Neural cell (in vitro differentiated cells): Measurements from ENCODE around the gene NBPF6. TPM values are rescaled to one million over a fixed set of nuclear protein-coding genes. Genes with fewer than 3 reads are reported as not detected.
"Not testable (repeated sequence)": the region's sequence is repeated elsewhere in the genome, so short reads cannot be mapped to it uniquely, and the experiment has no call there.

ENCODE experiments used
- H2AFZ ChIP-seq: fragments of 200-600, 300-800 bp; sonication (generic), shearing (Covaris generic); 2 replicates; pipeline ENCODE4 v1.6.0; 2014; ENCODE audit warnings: low read depth, mild to moderate bottlenecking, antibody characterized with exemption, low read length, moderate library complexity
- H3F3A ChIP-seq: fragments of 200-600 bp; shearing (Covaris generic); 2 replicates; pipeline ENCODE4 v1.6.1; 2016; ENCODE audit warnings: mild to moderate bottlenecking, moderate library complexity, mixed read lengths, antibody characterized with exemption, low read length; ENCODE audit not compliant: insufficient read depth, poor library complexity, severe bottlenecking
- H3K27ac ChIP-seq: fragments of 200-600, 300-800 bp; sonication (generic), shearing (Covaris generic); 2 replicates; pipeline ENCODE4 v1.5.1; 2014; ENCODE audit warnings: mild to moderate bottlenecking, low read length, moderate library complexity
- H3K27me3 ChIP-seq: fragments of 300-800, 200-600 bp; sonication (generic), shearing (Covaris generic); 2 replicates; pipeline ENCODE4 v1.6.0; 2014; ENCODE audit warnings: mild to moderate bottlenecking, low read depth, low read length, moderate library complexity; ENCODE audit not compliant: insufficient read depth
- H3K36me3 ChIP-seq: fragments of 300-800, 200-600 bp; sonication (generic), shearing (Covaris generic); 2 replicates; pipeline ENCODE4 v1.5.1; 2014; ENCODE audit warnings: mild to moderate bottlenecking, antibody characterized with exemption, low read length, moderate library complexity; ENCODE audit not compliant: insufficient read depth
- H3K4me2 ChIP-seq: fragments of 300-800, 200-600 bp; sonication (generic), shearing (Covaris generic); 2 replicates; pipeline ENCODE4 v1.6.0; 2014; ENCODE audit warnings: mild to moderate bottlenecking, low read length
- H3K4me3 ChIP-seq: fragments of 300-800, 200-600 bp; sonication (generic), shearing (Covaris generic); 2 replicates; pipeline ENCODE4 v1.5.1; 2014; ENCODE audit warnings: mild to moderate bottlenecking, low read length, moderate library complexity
- H3K79me2 ChIP-seq: fragments of 200-600 bp; shearing (Covaris generic); replicated peaks from 2 replicates; pipeline ENCODE4 v1.6.0; 2014; ENCODE audit warnings: mild to moderate bottlenecking, low read length, moderate library complexity; ENCODE audit not compliant: insufficient read depth
- H3K9ac ChIP-seq: fragments of 300-800, 200-600 bp; sonication (generic), shearing (Covaris generic); 2 replicates; pipeline ENCODE4 v1.6.1; 2016; ENCODE audit warnings: mild to moderate bottlenecking, low read length, mixed read lengths
- H3K9me2 ChIP-seq: fragments of 200-600 bp; shearing (Covaris generic); 2 replicates; pipeline ENCODE4 v1.6.1; 2016; ENCODE audit warnings: mild to moderate bottlenecking, low read length, mixed read lengths; ENCODE audit not compliant: insufficient read depth
- H3K9me3 ChIP-seq: fragments of 200-600, 300-800 bp; sonication (generic), shearing (Covaris generic); 2 replicates; pipeline ENCODE4 v1.6.1; 2016; ENCODE audit warnings: mild to moderate bottlenecking, mixed run types, low read length, moderate library complexity, mixed read lengths
- H4K20me1 ChIP-seq: fragments of 200-600 bp; shearing (Covaris generic); 2 replicates; pipeline ENCODE4 v1.6.1; 2016; ENCODE audit warnings: mild to moderate bottlenecking, mixed run types; ENCODE audit not compliant: insufficient read depth
- polyA plus RNA-seq: library from polyadenylated mRNA; depleted of rRNA; stranded (reverse); fragments of >200 nt; gene quantifications from 2 replicates; pipeline ENCODE4 v1.2.3, GENCODE V29; 2014

The NBPF6 gene
- polyA plus RNA-seq, 1 donor from 2014 or later = not detected

DNA sequence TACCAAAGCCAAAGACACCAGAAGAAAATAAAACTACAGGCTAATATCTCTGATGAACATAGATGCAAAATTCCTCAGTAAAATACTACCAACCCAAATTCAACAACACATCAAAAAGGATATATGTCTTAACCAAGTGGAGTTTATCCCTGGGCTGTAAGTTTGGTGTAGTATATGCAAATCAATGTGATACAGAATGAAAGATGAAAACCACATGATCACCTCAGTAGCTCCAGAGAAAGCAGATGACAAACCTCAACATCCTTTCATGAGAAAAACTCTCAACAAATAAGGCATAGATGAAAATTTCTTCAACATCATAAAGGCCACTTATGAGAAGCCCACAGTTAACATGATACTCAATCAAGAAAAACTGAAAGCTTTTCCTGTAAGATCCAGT lies 11.6 kb upstream of the NBPF6 start:
- not testable (repeated sequence) for H3K27ac ChIP-seq, H4K20me1 ChIP-seq, H3K79me2 ChIP-seq, H3K9me2 ChIP-seq, H3K4me2 ChIP-seq, H3K27me3 ChIP-seq, H3F3A ChIP-seq, H3K9ac ChIP-seq, H3K36me3 ChIP-seq, H2AFZ ChIP-seq, H3K4me3 ChIP-seq, H3K9me3 ChIP-seq

DNA sequence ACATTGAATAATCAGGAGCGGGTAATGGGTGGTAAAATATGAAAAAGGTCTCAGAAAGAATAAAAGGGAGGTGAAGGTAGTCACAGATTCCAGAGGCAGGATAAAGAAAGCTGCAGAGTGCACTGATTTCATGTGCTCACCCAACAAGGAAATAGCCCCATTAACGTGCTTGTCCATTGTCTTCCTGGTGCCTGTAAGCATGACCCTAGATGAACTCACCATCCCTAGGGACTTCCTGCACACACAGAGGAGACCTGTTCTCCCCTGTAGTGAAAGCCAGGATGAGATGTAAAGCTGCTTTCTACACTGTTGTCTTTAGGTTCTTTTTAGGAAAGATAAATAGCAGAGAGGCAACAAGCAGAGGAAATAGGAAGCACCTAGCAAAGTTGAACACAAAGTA lies 4.4 kb downstream of the NBPF6 start:
- not testable (repeated sequence) for H3K27ac ChIP-seq, H4K20me1 ChIP-seq

DNA sequence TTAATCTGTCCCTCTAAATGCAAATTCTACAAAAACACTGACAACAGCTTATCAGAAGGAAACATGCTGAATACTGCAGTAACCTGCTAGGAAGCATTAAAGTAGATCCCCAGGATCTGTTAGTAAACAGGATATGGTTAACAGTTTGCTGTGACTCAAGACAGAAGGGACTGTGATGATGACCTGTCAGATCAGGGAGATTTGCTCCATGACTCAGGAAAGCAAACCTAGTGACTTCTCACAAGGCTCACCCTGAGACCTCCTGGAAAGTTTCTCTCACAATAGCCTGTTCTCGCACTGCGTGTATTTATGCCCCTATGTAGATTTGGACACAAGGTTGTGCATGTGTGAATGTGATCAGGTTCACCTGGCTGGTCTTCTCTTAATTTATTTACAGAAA lies 8.5 kb downstream of the NBPF6 start:
- H3K9me3 ChIP-seq, H3K27me3 ChIP-seq, H3K79me2 ChIP-seq, H4K20me1 ChIP-seq, H2AFZ ChIP-seq, H3K27ac ChIP-seq, H3K9ac ChIP-seq, H3K36me3 ChIP-seq, H3K9me2 ChIP-seq, H3K4me3 ChIP-seq, H3K4me2 ChIP-seq, H3F3A ChIP-seq: not testable (repeated sequence)

More for the DNA sequence above, 4.4 kb downstream of the NBPF6 start:
- not testable (repeated sequence) for H2AFZ ChIP-seq, H3K9me2 ChIP-seq, H3K9me3 ChIP-seq, H3K27me3 ChIP-seq, H3K79me2 ChIP-seq, H3K4me2 ChIP-seq, H3F3A ChIP-seq, H3K4me3 ChIP-seq, H3K9ac ChIP-seq, H3K36me3 ChIP-seq

DNA sequence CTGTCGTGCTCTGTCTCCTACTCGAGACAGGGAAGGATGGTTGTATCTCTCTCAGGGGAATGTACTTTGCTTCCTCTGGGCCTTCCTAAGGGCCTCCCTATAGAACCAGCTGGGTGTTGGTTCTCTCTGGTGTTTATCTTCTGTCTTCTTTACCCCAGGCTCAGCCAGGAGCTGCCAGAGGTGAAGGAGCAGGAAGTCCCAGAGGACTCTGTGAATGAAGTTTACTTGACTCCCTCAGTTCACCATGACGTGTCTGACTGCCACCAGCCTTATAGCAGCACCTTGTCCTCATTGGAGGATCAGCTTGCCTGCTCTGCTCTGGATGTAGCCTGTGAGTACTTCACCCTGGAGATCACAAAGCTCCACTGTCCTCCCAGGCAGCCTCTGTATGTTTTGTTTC lies 11.6 kb downstream of the NBPF6 start:
- not testable (repeated sequence) for H3K27me3 ChIP-seq, H3F3A ChIP-seq, H3K9me3 ChIP-seq, H3K79me2 ChIP-seq, H3K9me2 ChIP-seq, H3K4me2 ChIP-seq, H3K4me3 ChIP-seq, H2AFZ ChIP-seq, H3K9ac ChIP-seq, H4K20me1 ChIP-seq, H3K27ac ChIP-seq, H3K36me3 ChIP-seq

DNA sequence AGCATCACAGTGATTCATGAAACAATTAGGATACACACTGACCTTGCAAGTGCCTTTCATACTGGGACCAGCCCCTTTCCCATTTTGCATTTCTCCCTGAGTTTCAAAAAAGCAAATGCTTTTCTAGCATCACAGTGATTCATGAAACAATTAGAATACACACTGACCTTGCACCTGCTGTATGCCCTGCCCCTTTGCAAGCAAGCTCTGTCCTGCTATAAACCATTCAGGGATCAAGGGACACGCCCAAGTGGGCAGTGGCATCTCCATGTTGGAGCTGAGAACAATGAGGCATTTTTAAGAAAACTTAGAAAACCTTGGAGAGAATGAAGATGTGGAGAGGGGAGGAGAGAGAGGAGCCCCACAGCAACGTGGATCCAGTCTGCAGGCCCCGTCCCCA lies 13.8 kb downstream of the NBPF6 start:
- H3K9me2 ChIP-seq, H3K27me3 ChIP-seq, H3K9ac ChIP-seq, H3K27ac ChIP-seq, H3F3A ChIP-seq, H2AFZ ChIP-seq, H3K79me2 ChIP-seq, H4K20me1 ChIP-seq, H3K4me3 ChIP-seq, H3K36me3 ChIP-seq, H3K9me3 ChIP-seq, H3K4me2 ChIP-seq: not testable (repeated sequence)

DNA sequence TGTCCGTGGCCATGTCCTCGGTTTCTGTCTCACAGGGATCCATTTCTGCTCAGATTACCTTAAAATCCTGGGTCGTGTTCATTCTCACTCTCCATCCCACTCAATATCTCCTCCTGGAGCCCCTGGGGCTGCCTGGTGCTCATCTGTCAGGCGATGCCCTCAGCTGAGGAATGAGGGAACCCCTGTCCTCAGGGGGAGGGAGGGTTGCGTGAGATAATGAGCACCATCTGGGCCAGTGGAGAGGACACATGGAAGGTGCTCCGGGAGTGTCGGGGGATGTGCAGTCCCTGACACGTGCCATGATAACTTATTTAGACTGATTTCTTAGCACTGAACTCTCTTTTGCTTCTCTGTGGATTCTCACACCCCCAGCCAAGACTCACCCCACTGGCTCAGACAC lies 16.0 kb downstream of the NBPF6 start:
- not testable (repeated sequence) for H4K20me1 ChIP-seq, H3K27me3 ChIP-seq, H3F3A ChIP-seq

DNA sequence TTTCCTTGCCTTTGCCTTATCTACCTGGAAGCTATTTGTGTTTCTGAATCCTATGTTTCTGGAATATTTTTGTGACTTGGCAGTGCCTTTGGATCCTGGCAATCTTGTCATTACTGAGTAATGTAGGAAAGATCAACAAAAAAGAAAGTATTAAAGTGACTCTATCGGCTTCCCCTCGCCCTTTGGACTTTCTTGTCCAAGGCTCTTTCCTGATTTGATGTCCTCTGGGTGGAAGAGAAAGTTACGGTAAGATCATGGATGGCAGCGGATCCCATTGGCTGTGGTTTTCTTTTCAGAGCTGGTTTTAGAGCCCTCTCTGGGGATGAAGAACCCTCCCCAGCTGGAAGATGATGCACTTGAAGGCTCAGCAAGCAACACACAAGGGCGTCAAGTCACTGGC lies 17.0 kb downstream of the NBPF6 start:
- not testable (repeated sequence) for H3K9me2 ChIP-seq, H3K4me2 ChIP-seq, H3K36me3 ChIP-seq

More for the DNA sequence above, 16.0 kb downstream of the NBPF6 start:
- not testable (repeated sequence) for H3K9me3 ChIP-seq, H3K36me3 ChIP-seq, H3K79me2 ChIP-seq, H3K4me2 ChIP-seq, H3K9ac ChIP-seq, H3K9me2 ChIP-seq, H2AFZ ChIP-seq, H3K4me3 ChIP-seq, H3K27ac ChIP-seq

DNA sequence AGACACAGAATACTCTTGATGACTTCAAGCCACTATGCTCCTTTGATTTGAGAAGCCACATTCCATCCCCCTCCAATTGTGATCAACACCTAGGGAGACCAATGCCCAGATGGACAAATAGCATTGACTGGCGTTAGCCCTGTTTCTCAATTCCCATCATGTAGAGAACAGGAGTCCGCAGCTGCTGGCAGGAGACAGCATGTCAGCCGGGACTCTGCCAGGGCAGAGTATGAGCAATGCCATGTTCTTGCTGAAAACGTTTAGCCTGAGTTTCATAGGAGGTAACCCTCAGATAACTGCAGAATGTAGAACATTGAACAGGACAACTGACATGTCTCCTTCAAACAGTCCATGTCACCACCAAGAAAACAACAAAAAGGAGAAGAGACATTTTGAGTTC lies 20.6 kb downstream of the NBPF6 start:
- not testable (repeated sequence) for H3K9me3 ChIP-seq, H3K27ac ChIP-seq, H3K36me3 ChIP-seq, H3K4me2 ChIP-seq, H3K4me3 ChIP-seq, H3F3A ChIP-seq, H3K79me2 ChIP-seq, H3K9ac ChIP-seq, H2AFZ ChIP-seq, H3K27me3 ChIP-seq, H4K20me1 ChIP-seq, H3K9me2 ChIP-seq

More for the DNA sequence above, 17.0 kb downstream of the NBPF6 start:
- not testable (repeated sequence) for H3K9ac ChIP-seq, H3F3A ChIP-seq, H2AFZ ChIP-seq, H3K9me3 ChIP-seq, H3K27ac ChIP-seq, H3K27me3 ChIP-seq, H3K79me2 ChIP-seq, H4K20me1 ChIP-seq, H3K4me3 ChIP-seq
